Testis (tissue), 3 donors: ENCODE measurements around the gene CRIM1. TPM values are rescaled to one million over a fixed set of nuclear protein-coding genes. Genes with fewer than 3 reads are reported as not detected.

ENCODE experiments used
- DNase-seq: peaks from one replicate; pipeline ENCODE4 v3.0.0-alpha.2; 2019
- H3K27ac ChIP-seq, 2 donors: fragments of 200-600 bp; sonication (generic); one replicate each; pipeline ENCODE4 v1.5.1; 2019
- H3K27me3 ChIP-seq: fragments of 200-600 bp; sonication (generic); one replicate; pipeline ENCODE4 v1.5.1; 2019
- H3K36me3 ChIP-seq: fragments of 200-600 bp; sonication (generic); one replicate; pipeline ENCODE4 v1.5.1; 2017; ENCODE audit warnings: low read depth; ENCODE audit errors: missing control alignments
- H3K4me1 ChIP-seq: fragments of 200-600 bp; sonication (generic); one replicate; pipeline ENCODE4 v1.5.1; 2019
- H3K4me3 ChIP-seq, 2 donors: fragments of 200-600 bp; sonication (generic); one replicate each; pipeline ENCODE4 v1.5.1; 2017 to 2019
- H3K9me3 ChIP-seq: fragments of 200-600 bp; sonication (generic); one replicate; pipeline ENCODE4 v1.5.1; 2017
- CTCF ChIP-seq, 3 experiments: fragments of 450-650 bp in 2 of 3; fragments of 200-600 bp in 1 of 3; sonication (generic) in 1 of 3; IDR thresholded peaks; one replicate each; pipeline ENCODE4 v1.5.1; 2016 to 2019; ENCODE audit warnings: antibody characterized with exemption in 3 of 3, mild to moderate bottlenecking in 2 of 3, moderate library complexity in 1 of 3
- POLR2A ChIP-seq: fragments of 450-650 bp; IDR thresholded peaks from one replicate; pipeline ENCODE4 v1.6.1; 2017; ENCODE audit warnings: antibody characterized with exemption, mild to moderate bottlenecking, moderate library complexity
- WGBS, 2 donors: methylation state at CpG; one replicate each; pipeline ENCODE4 v1.1.5; 2018; 5-methylcytosine and 5-hydroxymethylcytosine counted together
- intact Hi-C: fragments of 100-400 bp; cut with DNase I; formaldehyde crosslinking; loops from one replicate; pipeline ENCODE4 v1.15.1; 2023; ENCODE audit warnings: low total_unique reads
- polyA plus RNA-seq: library from polyadenylated mRNA; stranded (reverse); fragments of 350-450 nt; fragmentation: Illumina TruSeq; extraction: RNeasy Lipid Tissue Mini Kit (QIAGEN cat#74804); gene quantifications from one replicate; pipeline ENCODE4 v1.2.3, GENCODE V29; 2014; ENCODE audit warnings: low read depth, low replicate concordance; ENCODE audit not compliant: insufficient read depth
- total RNA-seq, 2 donors: library from RNA; depleted of rRNA; stranded (reverse); fragments of >200 nt; gene quantifications; one replicate each; pipeline ENCODE4 v1.2.3, GENCODE V29; 2016

The CRIM1 gene
- total and polyA plus RNA-seq, 3 donors from 2014 or later = 38.2 to 94.1 (median 68.4) TPM

GRCh38 chr2:36462311-36462935 lies 106.8 kb downstream of the CRIM1 start:
- Histone ChIP-seq H3K4me1 (peaks cover 4% of the 10 kb centered on the region), H3K4me3 (no peak overlapping the region), H3K27ac (no peak overlapping the region), H3K27me3 (no peaks in the 10 kb centered on the region), H3K36me3 (no peaks in the 10 kb centered on the region), H3K9me3 (no peaks in the 10 kb centered on the region)
- intact Hi-C loops = no loop called here
- 92 to 95% methylated on average over 6 of the region's 6 CpGs for WGBS, 2 donors
- TF ChIP-seq POLR2A (no peak), CTCF (IDR thresholded peaks at IDR 0.05) (no peak)
- DNase-seq = no peak

GRCh38 chr2:36463365-36463764 lies 107.8 kb downstream of the CRIM1 start:
- no peak for TF ChIP-seq POLR2A
- TF ChIP-seq CTCF (IDR thresholded peaks at IDR 0.05) = no peak
- H3K4me1 ChIP-seq = peaks cover 4% of the 10 kb centered on the region
- H3K36me3 ChIP-seq = no peaks in the 10 kb centered on the region
- intact Hi-C loops = no loop called here
- H3K27me3 ChIP-seq = no peaks in the 10 kb centered on the region
- H3K4me3 ChIP-seq = no peak overlapping the region
- no peaks in the 10 kb centered on the region for H3K9me3 ChIP-seq
- no peak overlapping the region for H3K27ac ChIP-seq
- WGBS, 2 donors = 76 to 87% methylated on average over 7 of the region's 7 CpGs
- no peak for DNase-seq

- no peaks in the 10 kb centered on the region for H3K36me3 ChIP-seq
- TF ChIP-seq CTCF (IDR thresholded peaks at IDR 0.05) = no peak
- TF ChIP-seq POLR2A = no peak
- intact Hi-C loops = no loop called here
- WGBS, 2 donors = 87 to 90% methylated on average over 11 of the region's 11 CpGs
- no peak for DNase-seq
- H3K27ac ChIP-seq = no peak overlapping the region
- H3K4me1 ChIP-seq = peaks cover 4% of the 10 kb centered on the region
- H3K9me3 ChIP-seq = no peaks in the 10 kb centered on the region
- no peaks in the 10 kb centered on the region for H3K27me3 ChIP-seq
- H3K4me3 ChIP-seq = no peak overlapping the region
Observed at GRCh38 chr2:36464006-36464721, 108.6 kb downstream of the CRIM1 start.

- no peak overlapping the region for H3K27ac ChIP-seq
- no peak for TF ChIP-seq POLR2A
- no peak for TF ChIP-seq CTCF (IDR thresholded peaks at IDR 0.05)
- H3K27me3 ChIP-seq = no peaks in the 10 kb centered on the region
- H3K9me3 ChIP-seq = no peaks in the 10 kb centered on the region
- no peak for DNase-seq
- H3K4me3 ChIP-seq = no peak overlapping the region
- peaks cover under 1% of the 10 kb centered on the region for H3K4me1 ChIP-seq
- intact Hi-C loops = no loop called here
- no peaks in the 10 kb centered on the region for H3K36me3 ChIP-seq
- whole genome bisulfite sequencing, 2 donors = 92 to 94% methylated on average over 4 of the region's 4 CpGs
Observed at GRCh38 chr2:36466135-36466534, 110.6 kb downstream of the CRIM1 start.
